Measurements from ENCODE around the gene BCAS1.

BCAS1 gene

DNA sequence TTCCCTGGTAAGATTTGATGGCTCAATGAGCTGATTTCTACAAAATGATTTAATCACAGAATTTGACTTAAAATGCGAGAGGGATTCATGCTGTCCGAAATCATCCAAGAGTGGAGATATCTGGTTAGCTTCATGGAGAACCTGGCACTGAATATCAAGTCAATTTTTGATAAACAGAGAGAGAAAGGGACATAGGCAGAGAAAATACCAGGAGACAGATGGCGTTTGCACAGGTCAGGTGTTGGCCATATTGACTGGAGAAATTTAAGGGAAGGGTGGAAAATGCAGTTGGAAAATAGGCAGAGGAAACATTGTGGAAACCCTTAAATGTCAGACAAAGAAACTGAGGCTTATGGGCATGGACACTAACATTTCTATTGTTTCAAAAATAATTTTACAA, 47.0 kb downstream of the BCAS1 start:
- no peak overlapping the region for H3K27ac ChIP-seq
- TF ChIP-seq, protein P1, sequence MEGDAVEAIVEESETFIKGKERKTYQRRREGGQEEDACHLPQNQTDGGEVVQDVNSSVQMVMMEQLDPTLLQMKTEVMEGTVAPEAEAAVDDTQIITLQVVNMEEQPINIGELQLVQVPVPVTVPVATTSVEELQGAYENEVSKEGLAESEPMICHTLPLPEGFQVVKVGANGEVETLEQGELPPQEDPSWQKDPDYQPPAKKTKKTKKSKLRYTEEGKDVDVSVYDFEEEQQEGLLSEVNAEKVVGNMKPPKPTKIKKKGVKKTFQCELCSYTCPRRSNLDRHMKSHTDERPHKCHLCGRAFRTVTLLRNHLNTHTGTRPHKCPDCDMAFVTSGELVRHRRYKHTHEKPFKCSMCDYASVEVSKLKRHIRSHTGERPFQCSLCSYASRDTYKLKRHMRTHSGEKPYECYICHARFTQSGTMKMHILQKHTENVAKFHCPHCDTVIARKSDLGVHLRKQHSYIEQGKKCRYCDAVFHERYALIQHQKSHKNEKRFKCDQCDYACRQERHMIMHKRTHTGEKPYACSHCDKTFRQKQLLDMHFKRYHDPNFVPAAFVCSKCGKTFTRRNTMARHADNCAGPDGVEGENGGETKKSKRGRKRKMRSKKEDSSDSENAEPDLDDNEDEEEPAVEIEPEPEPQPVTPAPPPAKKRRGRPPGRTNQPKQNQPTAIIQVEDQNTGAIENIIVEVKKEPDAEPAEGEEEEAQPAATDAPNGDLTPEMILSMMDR (conservative IDR thresholded peaks at IDR 0.05), result no peak
- TF ChIP-seq ZFX (IDR thresholded peaks at IDR 0.05), result no peak

DNA sequence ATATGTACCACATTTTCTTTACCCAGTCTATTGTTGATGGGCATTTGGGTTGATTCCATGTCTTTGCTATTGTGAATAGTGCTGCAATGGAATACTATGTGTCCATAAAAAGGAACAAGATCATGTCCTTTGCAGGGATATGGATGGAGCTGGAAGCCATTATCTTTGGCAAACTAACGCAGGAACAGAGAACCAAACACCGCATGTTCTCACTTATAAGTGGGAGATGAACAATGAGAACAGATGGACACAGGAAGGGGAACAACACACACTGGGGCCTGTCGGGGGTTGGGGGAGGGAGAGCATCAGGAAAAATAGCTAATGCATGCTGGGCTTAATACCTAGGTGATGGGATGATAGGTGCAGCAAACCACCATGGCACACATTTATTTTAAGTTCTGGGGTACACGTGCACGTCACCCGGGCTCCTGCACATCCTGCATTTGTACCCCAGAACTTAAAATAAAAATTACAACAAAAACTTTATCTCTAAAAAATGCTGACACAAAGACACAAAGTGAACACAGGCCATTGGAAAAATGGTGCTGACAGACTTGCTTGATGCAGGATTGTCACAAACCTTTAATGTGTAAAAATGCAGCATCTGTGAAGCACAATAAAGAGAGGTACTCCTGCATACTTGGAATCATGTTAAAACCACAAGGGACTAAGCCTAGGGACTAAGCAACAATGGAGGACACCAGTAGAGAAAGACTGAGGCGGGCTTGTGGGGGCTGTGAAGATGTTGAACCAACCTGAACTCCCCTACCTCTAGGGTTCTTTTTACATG, 48.8 kb downstream of the BCAS1 start:
- H3K27ac ChIP-seq, result no peak overlapping the region
- TF ChIP-seq, protein P1 (conservative IDR thresholded peaks at IDR 0.05), result no peak
- no peak for TF ChIP-seq ZFX (IDR thresholded peaks at IDR 0.05)

DNA sequence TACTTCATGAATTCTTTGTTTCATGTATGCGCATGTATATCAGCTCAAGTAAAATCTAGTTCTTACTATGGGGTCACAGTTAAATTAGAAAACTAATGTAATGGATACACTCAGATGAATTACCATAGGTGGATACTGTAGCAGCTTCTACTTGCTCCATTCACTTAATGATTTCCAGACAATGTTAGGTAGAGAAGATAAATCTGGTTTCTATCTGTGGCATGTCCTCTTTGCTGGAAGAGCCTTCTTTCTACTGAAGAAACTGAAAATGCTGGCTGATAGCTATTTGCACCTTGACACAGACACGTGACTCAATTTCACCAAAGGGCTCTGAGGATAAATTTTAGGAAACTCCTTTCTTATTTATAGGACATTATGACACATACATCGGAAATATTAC, 49.5 kb downstream of the BCAS1 start:
- no peak overlapping the region for H3K27ac ChIP-seq
- TF ChIP-seq, protein P1 (conservative IDR thresholded peaks at IDR 0.05), result no peak
- TF ChIP-seq ZFX (IDR thresholded peaks at IDR 0.05), result no peak

DNA sequence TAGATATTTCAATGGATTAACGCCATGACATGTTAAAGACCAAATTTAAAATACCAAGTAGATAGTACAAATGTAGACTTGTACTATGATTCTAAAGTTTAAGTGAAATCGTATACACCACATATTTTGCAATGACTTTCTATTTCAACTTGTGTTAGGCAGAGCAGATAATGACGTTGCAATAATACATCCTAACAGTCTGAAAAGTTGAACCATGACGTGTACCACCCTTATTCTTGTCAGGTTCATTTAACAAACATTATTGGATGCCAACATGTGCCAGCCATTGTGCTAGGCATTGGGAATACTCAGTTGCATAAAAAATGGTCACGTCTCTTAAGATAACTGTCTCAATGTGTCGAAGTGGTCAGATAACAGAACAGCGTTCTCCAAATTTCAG, 50.0 kb downstream of the BCAS1 start:
- TF ChIP-seq ZFX (IDR thresholded peaks at IDR 0.05), result no peak
- TF ChIP-seq, protein P1 (conservative IDR thresholded peaks at IDR 0.05), result no peak
- H3K27ac ChIP-seq, result no peak overlapping the region

DNA sequence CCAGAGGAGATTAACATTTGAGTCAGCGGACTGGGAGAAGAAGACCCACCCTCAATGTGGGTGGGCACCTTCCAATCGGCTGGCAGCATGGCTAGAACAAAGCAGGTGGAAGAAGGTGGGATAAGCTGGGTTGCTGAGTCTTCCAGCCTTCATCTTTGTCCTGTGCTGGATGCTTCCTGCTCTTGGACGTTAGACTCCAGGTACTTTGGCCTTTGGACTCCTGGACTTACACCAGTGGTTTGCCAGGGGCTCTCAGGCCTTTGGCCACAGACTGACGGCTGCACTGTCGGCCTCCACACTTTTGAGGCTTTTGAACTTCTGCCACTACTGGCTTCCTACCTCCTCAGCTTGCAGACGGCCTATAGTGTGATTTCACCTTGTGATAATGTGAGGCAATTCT, 50.8 kb downstream of the BCAS1 start:
- TF ChIP-seq ZFX (IDR thresholded peaks at IDR 0.05), result no peak
- TF ChIP-seq, protein P1 (conservative IDR thresholded peaks at IDR 0.05), result no peak
- H3K27ac ChIP-seq, result no peak overlapping the region

DNA sequence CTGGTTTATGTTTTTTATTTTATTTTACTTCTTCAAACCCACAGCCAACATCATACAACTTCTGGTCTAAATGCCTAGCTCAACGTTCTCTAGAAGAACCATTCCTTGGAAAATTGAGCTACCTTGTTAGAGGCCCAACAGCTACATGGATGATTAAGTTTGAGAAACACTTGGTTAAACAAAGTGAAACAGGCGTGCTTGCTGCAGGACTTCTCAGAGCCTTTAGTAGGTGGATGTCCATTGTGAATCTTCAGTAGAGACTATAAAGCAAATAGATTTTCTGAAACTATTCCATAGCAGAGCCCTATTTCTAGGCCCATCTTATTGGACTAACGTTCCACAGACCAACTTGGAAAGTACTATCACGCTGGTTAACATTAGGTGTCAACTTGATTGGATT, 51.3 kb downstream of the BCAS1 start:
- no peak for TF ChIP-seq ZFX (IDR thresholded peaks at IDR 0.05)
- TF ChIP-seq, protein P1 (conservative IDR thresholded peaks at IDR 0.05), result no peak
- H3K27ac ChIP-seq, result no peak overlapping the region

DNA sequence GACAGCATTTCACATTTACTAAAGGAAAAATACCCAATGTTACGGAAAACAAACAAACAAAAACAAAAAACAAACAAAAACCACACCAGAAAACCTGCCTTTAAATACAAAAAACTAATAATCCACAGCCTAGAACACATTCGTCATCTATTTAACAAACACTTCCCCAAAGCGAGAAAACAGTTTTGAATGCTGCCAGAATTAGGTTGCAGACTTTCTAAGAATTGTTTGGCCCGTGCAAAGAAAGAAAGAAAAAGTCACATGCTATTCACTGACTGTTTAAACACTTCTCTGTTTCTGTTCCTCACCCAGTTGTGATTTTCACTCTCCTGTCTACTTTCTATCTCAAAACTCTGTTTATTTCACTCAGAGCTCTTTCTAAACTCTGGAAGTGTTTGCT, 52.5 kb downstream of the BCAS1 start:
- no peak overlapping the region for H3K27ac ChIP-seq
- TF ChIP-seq ZFX (IDR thresholded peaks at IDR 0.05), result no peak
- TF ChIP-seq, protein P1 (conservative IDR thresholded peaks at IDR 0.05), result no peak

All from C4-2B (cell line).